MM.1S (cell line): ENCODE measurements around the gene PMM2.

Experiments used
- DNase-seq: peaks from one replicate; pipeline ENCODE4 v3.0.0-alpha.2; 2015
- H2AFZ ChIP-seq: fragments of 300-600 bp; sonication (generic); 2 replicates; pipeline ENCODE4 v1.6.0; 2016; ENCODE audit warnings: antibody characterized with exemption, low read length
- H3F3A ChIP-seq: fragments of 300-600 bp; sonication (generic); 2 replicates; pipeline ENCODE4 v1.6.1; 2016; ENCODE audit warnings: mild to moderate bottlenecking, antibody characterized with exemption, low read length, moderate library complexity, mixed read lengths; ENCODE audit not compliant: insufficient read depth
- H3K27ac ChIP-seq: fragments of 300-600 bp; sonication (generic); 2 replicates; pipeline ENCODE4 v1.5.1; 2016; ENCODE audit warnings: mild to moderate bottlenecking, low read length
- H3K27me3 ChIP-seq: fragments of 300-600 bp; sonication (generic); replicated peaks from 2 replicates; pipeline ENCODE4 v1.6.0; 2016; ENCODE audit warnings: low read length; ENCODE audit not compliant: insufficient read depth
- H3K36me3 ChIP-seq: fragments of 300-600 bp; sonication (generic); replicated peaks from 2 replicates; pipeline ENCODE4 v1.6.1; 2016; ENCODE audit warnings: mild to moderate bottlenecking, low read length, mixed read lengths; ENCODE audit not compliant: insufficient read depth
- H3K4me1 ChIP-seq: fragments of 300-600 bp; sonication (generic); 2 replicates; pipeline ENCODE4 v1.6.1; 2016; ENCODE audit warnings: low read length, mixed read lengths
- H3K4me2 ChIP-seq: fragments of 300-600 bp; sonication (generic); 2 replicates; pipeline ENCODE4 v1.6.0; 2016; ENCODE audit warnings: low read depth, low read length
- H3K4me3 ChIP-seq: fragments of 300-600 bp; sonication (generic); 2 replicates; pipeline ENCODE4 v1.5.1; 2016; ENCODE audit warnings: low read length, mixed read lengths
- H3K79me2 ChIP-seq: fragments of 300-600 bp; sonication (generic); 2 replicates; pipeline ENCODE4 v1.6.1; 2016; ENCODE audit warnings: mixed run types, low read length, mixed read lengths
- H3K9ac ChIP-seq: fragments of 300-600 bp; sonication (generic); 2 replicates; pipeline ENCODE4 v1.6.1; 2016; ENCODE audit warnings: low read length, mixed read lengths
- H3K9me2 ChIP-seq: fragments of 300-600 bp; sonication (generic); replicated peaks from 2 replicates; pipeline ENCODE4 v1.6.1; 2016; ENCODE audit warnings: mild to moderate bottlenecking, low read length, mixed read lengths; ENCODE audit not compliant: insufficient read depth
- H3K9me3 ChIP-seq: fragments of 300-600 bp; sonication (generic); replicated peaks from 2 replicates; pipeline ENCODE4 v1.6.1; 2016; ENCODE audit warnings: mild to moderate bottlenecking, low read length, mixed read lengths; ENCODE audit not compliant: insufficient read depth
- H4K20me1 ChIP-seq: fragments of 300-600 bp; sonication (generic); 2 replicates; pipeline ENCODE4 v1.6.1; 2016; ENCODE audit warnings: mild to moderate bottlenecking, low read length, moderate library complexity, mixed read lengths; ENCODE audit not compliant: insufficient read depth
- CTCF ChIP-seq: fragments of 300-600 bp; sonication (generic); IDR thresholded peaks from 2 replicates; pipeline ENCODE4 v1.5.1; 2016; ENCODE audit warnings: antibody characterized with exemption, low read length, mixed read lengths
- EZH2 ChIP-seq: fragments of 300-600 bp; sonication (generic); optimal IDR thresholded peaks from 2 replicates; pipeline ENCODE3; 2017; ENCODE audit warnings: low read depth, mild to moderate bottlenecking, antibody characterized with exemption, low read length, mixed read lengths
- EZH2phosphoT487 ChIP-seq: fragments of 300-600 bp; sonication (generic); IDR thresholded peaks from 2 replicates; pipeline ENCODE4 v1.6.1; 2018; ENCODE audit warnings: antibody characterized with exemption, low read length

The PMM2 gene

GRCh38 chr16:8812162-8812843 lies 14.7 kb downstream of the PMM2 start:
- Histone ChIP-seq H3K9ac (no peak overlapping the region), H2AFZ (no peak overlapping the region), H3K9me2 (no peaks in the 10 kb centered on the region), H3K79me2 (peaks cover 47% of the 10 kb centered on the region), H3K9me3 (no peaks in the 10 kb centered on the region), H3K36me3 (peaks cover 31% of the 10 kb centered on the region), H3K4me1 (no peaks in the 10 kb centered on the region), H4K20me1 (peaks cover 4% of the 10 kb centered on the region; the same call in 1 of the 2 replicates), H3K27ac (no peak overlapping the region), H3K4me3 (no peak overlapping the region), H3F3A (no peaks in the 10 kb centered on the region; the same call in 1 of the 2 replicates), H3K4me2 (no peak overlapping the region), H3K27me3 (no peaks in the 10 kb centered on the region)
- TF ChIP-seq CTCF = no peak
- no peak for TF ChIP-seq EZH2phosphoT487
- no peak for TF ChIP-seq EZH2
- no peak for DNase-seq

DNA sequence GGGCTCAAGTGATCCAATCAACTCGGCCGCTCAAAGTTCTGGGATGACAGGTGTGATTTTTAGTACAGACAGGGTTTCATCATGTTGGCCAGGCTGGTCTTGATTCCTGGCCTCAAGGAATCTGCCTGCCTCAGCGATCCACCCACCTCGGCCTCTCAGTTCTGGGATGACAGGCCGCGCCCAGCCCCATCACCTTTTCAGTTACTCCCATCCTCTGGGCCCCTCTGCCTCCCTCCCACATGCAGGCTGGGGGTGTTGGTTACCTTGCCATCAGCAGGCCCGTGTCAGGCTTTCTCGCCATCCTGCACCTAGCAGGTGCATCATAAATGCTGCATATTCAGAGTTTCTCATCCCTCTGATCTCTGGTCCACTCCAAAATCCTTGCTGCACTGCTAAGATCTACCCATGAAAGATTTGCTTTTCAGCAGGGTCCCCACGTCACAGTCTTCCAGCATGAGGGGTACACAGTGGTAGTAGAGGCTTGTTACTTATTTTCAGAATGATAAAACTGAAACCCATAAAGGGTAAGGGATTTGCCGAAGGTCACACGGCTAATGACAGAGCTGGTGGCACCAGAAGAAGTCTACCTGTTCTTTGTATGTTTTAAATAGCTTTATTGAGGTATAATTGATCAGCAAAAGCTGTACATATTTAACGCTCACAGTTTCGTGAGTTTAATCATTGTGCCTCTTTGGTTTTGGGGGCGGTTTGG lies 16.6 kb downstream of the PMM2 start:
- Histone ChIP-seq H3F3A (no peaks in the 10 kb centered on the region; the same call in 1 of the 2 replicates), H3K27ac (no peak overlapping the region), H3K4me2 (no peak overlapping the region), H2AFZ (no peak overlapping the region), H3K27me3 (no peaks in the 10 kb centered on the region), H3K4me1 (no peaks in the 10 kb centered on the region), H4K20me1 (peaks cover 5% of the 10 kb centered on the region; the same call in 1 of the 2 replicates), H3K9me3 (no peaks in the 10 kb centered on the region), H3K9me2 (no peaks in the 10 kb centered on the region), H3K36me3 (peaks cover 20% of the 10 kb centered on the region), H3K9ac (no peak overlapping the region), H3K4me3 (no peak overlapping the region), H3K79me2 (peaks cover 41% of the 10 kb centered on the region)
- TF ChIP-seq CTCF (no peak), EZH2 (no peak), EZH2phosphoT487 (no peak)
- DNase-seq = no peak

DNA sequence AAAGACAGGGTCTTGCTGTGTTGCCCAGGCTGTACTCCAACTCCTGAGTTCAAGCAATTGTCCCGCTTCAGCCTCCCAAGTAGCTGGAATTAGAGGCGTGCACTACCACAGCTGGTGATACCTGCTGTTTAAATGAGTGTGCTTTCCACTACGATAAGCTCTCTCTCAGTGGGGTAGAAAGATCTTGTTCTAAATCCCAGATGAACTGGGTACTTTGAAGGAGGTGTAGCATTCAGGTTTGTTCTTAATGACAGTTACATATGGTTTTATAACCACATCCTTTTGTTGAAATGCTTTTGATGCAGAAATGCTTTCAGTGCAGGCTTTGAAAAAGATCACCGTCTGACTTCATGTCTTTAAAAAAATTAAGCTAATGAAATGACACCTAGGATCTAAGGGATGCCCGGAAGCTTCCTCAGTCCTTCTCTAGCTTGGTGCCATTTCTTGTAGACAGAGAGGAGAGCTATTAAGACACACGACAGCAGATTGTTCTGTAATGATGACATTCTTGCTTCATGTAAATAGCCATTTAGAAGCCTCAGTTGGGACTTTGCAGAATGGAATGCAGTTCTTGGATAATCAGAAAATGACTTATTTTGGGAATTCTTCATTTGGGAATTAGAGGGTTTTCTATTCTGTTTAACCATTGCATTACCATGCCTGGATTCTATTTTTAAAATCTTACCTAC lies 19.5 kb downstream of the PMM2 start:
- no peaks in the 10 kb centered on the region for H3K27me3 ChIP-seq
- H3K9me3 ChIP-seq = no peaks in the 10 kb centered on the region
- H3K4me3 ChIP-seq = no peak overlapping the region
- DNase-seq = peak; percentile 11
- no peak overlapping the region for H2AFZ ChIP-seq
- H3K9ac ChIP-seq = no peak overlapping the region
- peaks cover 46% of the 10 kb centered on the region for H3K79me2 ChIP-seq
- no peaks in the 10 kb centered on the region for H3K9me2 ChIP-seq
- no peaks in the 10 kb centered on the region; the same call in 1 of the 2 replicates for H3F3A ChIP-seq
- peaks cover 5% of the 10 kb centered on the region; the same call in 1 of the 2 replicates for H4K20me1 ChIP-seq
- H3K27ac ChIP-seq = no peak overlapping the region
- peaks cover 14% of the 10 kb centered on the region for H3K36me3 ChIP-seq
- TF ChIP-seq EZH2 = no peak
- TF ChIP-seq CTCF = no peak
- no peak for TF ChIP-seq EZH2phosphoT487
- no peaks in the 10 kb centered on the region for H3K4me1 ChIP-seq
- no peak overlapping the region for H3K4me2 ChIP-seq
